Upper lobe of left lung (tissue), 6 donors: ENCODE data around the gene LCN12. TPM values are rescaled to one million over a fixed set of nuclear protein-coding genes. Genes with fewer than 3 reads are reported as not detected.
A peak's percentile ranks its signal among the peaks of the same experiment; 100 is the strongest.
"Not testable (repeated sequence)": the region's sequence is repeated elsewhere in the genome, so short reads cannot be mapped to it uniquely, and the experiment has no call there.

ENCODE experiments used
- ATAC-seq, 2 donors: fragments of 200-7000 bp; cut with Tn5 transposase; one replicate each; pipeline ENCODE4 v1.9.1; 2022; ENCODE audit warnings: mild to moderate bottlenecking in 2 of 2, moderate library complexity in 2 of 2; ENCODE audit not compliant: low FRiP score in 2 of 2
- DNase-seq, 2 donors: peaks; one replicate each; pipeline ENCODE4 v3.0.0-alpha.2; 2019 to 2020
- H3K27ac ChIP-seq, 4 donors: fragments of 200-600 bp; sonication (generic); one replicate each; pipeline ENCODE4 v1.5.1; 2016 to 2019
- H3K27me3 ChIP-seq, 4 donors: fragments of 200-600 bp; sonication (generic); one replicate each; pipeline ENCODE4 v1.5.1; 2017 to 2019
- H3K36me3 ChIP-seq, 4 donors: fragments of 200-600 bp; sonication (generic); one replicate each; pipeline ENCODE4 v1.5.1; 2016 to 2019
- H3K4me1 ChIP-seq, 4 donors: fragments of 200-600 bp; sonication (generic); one replicate each; pipeline ENCODE4 v1.5.1; 2018 to 2019
- H3K4me3 ChIP-seq, 4 donors: fragments of 200-600 bp; sonication (generic); one replicate each; pipeline ENCODE4 v1.5.1; 2017 to 2019; ENCODE audit warnings: mild to moderate bottlenecking in 2 of 4, moderate library complexity in 1 of 4
- H3K9me3 ChIP-seq, 4 donors: fragments of 200-600 bp; sonication (generic); one replicate each; pipeline ENCODE4 v1.5.1; 2018 to 2019
- EP300 ChIP-seq, 4 donors: sonication (generic); formaldehyde crosslinking; IDR thresholded peaks; one replicate each; pipeline ENCODE4 v1.5.1; 2017; ENCODE audit warnings: antibody characterized with exemption in 4 of 4, control low read depth in 2 of 4
- POLR2A ChIP-seq, 4 donors: fragments of 450-650 bp; IDR thresholded peaks; one replicate each; pipeline ENCODE4 v1.5.1; 2016 to 2017; ENCODE audit warnings: antibody characterized with exemption in 4 of 4, mild to moderate bottlenecking in 2 of 4
- POLR2AphosphoS5 ChIP-seq, 2 donors: sonication (generic); formaldehyde crosslinking; IDR thresholded peaks; one replicate each; pipeline ENCODE4 v1.5.1; 2017; ENCODE audit warnings: antibody characterized with exemption in 2 of 2
- WGBS, 2 donors: methylation state at CpG; one replicate each; pipeline ENCODE4 v1.1.5; 2017 to 2018; 5-methylcytosine and 5-hydroxymethylcytosine counted together
- total RNA-seq, 6 donors: library from RNA; depleted of rRNA in 4 of 6; stranded (reverse); fragments of >200 nt in 4 of 6; gene quantifications; one replicate each; pipeline versions ENCODE4 v1.1.0 to v1.2.1, GENCODE V29; 2016 to 2021
- TF ChIP-seq, protein P1 (sequence below), 6 experiments: fragments of 450-650 bp in 4 of 6; fragments of 200-600 bp in 2 of 6; sonication (generic) in 2 of 6; IDR thresholded peaks; one replicate each; pipeline ENCODE4 v1.5.1; 2016 to 2019; ENCODE audit warnings: antibody characterized with exemption in 6 of 6
- donor health status: DM: no; HTN: no; CAD: no; lungs with moderate emphysema.
- donor health status: DM: no; HTN: yes; CAD: no; lungs with severe emphysema.

LCN12 gene
- total RNA-seq, 6 donors from 2014 or later, result 0.89 to 5.2 (median 2.3) TPM; not detected in 1

DNA sequence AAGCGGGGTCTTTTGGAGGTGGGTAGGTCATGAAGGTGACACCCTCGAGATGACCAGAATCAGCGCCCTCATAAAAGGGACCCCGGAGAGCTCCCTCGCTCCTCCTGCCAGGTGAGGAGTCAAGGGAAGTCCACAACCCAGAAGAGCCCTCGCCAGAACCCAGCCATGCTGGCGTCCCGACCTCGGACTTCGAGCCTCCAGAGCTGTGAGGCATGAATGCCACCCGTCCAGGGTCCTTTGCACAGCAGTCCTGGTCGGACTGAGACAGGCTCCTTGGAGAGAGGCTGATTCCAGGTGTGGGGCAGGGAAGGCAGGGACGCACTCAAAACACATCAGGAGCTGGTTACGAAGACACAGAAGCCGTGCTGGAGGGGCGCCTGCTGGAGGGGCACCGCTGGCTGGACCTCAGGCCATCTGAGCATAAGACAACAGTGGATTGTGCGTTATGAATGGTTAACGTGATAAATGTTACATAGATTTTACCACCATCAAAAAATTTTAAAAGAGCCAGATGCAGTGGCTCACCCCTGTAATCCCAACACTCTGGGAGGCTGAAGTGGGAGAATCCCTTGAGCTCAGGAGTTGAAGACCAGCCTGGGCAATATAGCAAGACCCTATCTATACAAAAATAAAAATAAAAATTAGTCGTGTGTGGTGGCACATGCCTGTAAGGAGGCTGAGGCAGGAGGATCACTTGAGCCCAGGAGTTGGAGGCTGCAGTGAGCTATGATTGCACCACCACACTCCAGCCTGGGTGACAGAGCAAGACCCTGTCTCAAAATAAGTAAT is 50.0 kb downstream of the LCN12 start:
- Histone ChIP-seq H3K9me3 (no peaks in the 10 kb centered on the region), H3K27ac (no peak overlapping the region), H3K4me1 (peaks cover 22 to 41% (median 32%) of the 10 kb centered on the region in 4 donors), H3K27me3 (no peaks in the 10 kb centered on the region), H3K4me3 (no peak overlapping the region), H3K36me3 (no peaks in the 10 kb centered on the region)
- ATAC-seq, result no peak
- TF ChIP-seq POLR2AphosphoS5 (IDR thresholded peaks at IDR 0.05) (no peak), EP300 (IDR thresholded peaks at IDR 0.05) (no peak), POLR2A (IDR thresholded peaks at IDR 0.05) (no peak)
- TF ChIP-seq, protein P1, sequence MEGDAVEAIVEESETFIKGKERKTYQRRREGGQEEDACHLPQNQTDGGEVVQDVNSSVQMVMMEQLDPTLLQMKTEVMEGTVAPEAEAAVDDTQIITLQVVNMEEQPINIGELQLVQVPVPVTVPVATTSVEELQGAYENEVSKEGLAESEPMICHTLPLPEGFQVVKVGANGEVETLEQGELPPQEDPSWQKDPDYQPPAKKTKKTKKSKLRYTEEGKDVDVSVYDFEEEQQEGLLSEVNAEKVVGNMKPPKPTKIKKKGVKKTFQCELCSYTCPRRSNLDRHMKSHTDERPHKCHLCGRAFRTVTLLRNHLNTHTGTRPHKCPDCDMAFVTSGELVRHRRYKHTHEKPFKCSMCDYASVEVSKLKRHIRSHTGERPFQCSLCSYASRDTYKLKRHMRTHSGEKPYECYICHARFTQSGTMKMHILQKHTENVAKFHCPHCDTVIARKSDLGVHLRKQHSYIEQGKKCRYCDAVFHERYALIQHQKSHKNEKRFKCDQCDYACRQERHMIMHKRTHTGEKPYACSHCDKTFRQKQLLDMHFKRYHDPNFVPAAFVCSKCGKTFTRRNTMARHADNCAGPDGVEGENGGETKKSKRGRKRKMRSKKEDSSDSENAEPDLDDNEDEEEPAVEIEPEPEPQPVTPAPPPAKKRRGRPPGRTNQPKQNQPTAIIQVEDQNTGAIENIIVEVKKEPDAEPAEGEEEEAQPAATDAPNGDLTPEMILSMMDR (IDR thresholded peaks at IDR 0.05), result no peak
- 87 to 89% methylated on average over 18 to 20 of the region's 20 CpGs for WGBS, 2 donors
- no peak for DNase-seq

DNA sequence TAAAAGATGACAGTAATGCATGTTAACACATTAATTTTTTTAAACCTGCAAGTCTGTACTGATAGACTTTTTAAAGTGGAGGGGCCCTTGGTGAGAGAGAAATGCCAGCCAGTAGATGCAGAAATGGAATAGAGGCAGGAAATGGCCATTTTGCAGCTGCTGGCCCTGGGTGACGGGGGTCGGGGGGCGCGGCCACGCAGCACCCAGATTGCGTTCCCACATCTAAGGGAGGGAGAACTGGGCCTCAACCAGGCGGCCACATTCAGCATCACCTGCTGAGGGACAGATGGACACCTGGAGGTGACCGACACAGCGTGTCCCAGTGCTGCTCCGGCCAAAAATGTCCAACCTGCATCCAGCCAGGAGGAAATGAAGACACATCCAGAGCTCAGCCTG is 50.6 kb downstream of the LCN12 start:
- ATAC-seq (no peak), DNase-seq (peak in 1 of 2 donors; percentile 72)
- Histone ChIP-seq H3K9me3 (no peaks in the 10 kb centered on the region), H3K4me1 (peaks cover 16 to 41% (median 32%) of the 10 kb centered on the region in 4 donors), H3K27ac (no peak overlapping the region), H3K4me3 (no peak overlapping the region), H3K27me3 (no peaks in the 10 kb centered on the region), H3K36me3 (no peaks in the 10 kb centered on the region)
- WGBS, 2 donors, result 80 to 89% methylated on average over 6 to 10 of the region's 10 CpGs
- no peak for TF ChIP-seq EP300 (IDR thresholded peaks at IDR 0.05)
- TF ChIP-seq, protein P1 (IDR thresholded peaks at IDR 0.05), result no peak
- TF ChIP-seq POLR2AphosphoS5 (IDR thresholded peaks at IDR 0.05), result no peak
- TF ChIP-seq POLR2A (IDR thresholded peaks at IDR 0.05), result no peak

GRCh38 chr9:137004285-137004684 is 52.2 kb downstream of the LCN12 start:
- DNase-seq, result peak in 1 of 2 donors; percentile 69
- H3K27me3 ChIP-seq, H3K4me3 ChIP-seq, H3K27ac ChIP-seq, H3K9me3 ChIP-seq, ATAC-seq: not testable (repeated sequence)
- Histone ChIP-seq H3K4me1 (peaks cover 12 to 27% (median 25%) of the 10 kb centered on the region in 4 donors), H3K36me3 (peaks cover 0 to 10% (median 2%) of the 10 kb centered on the region in 4 donors)
- TF ChIP-seq, protein P1 (IDR thresholded peaks at IDR 0.05), result peak; percentile 39 to 66 (median 54)
- whole genome bisulfite sequencing, 2 donors, result 37 to 44% methylated on average over 15 to 17 of the region's 17 CpGs

Other genes starting within 250 kb of the LCN12 start
- gene DIPK1B, start 239.7 kb upstream of the LCN12 start, total RNA-seq, result 10 to 100 TPM in 5 of 6 donors, 1 to 10 TPM in 1; 9.7 to 24.1 (median 17.0) TPM
- 10 to 100 TPM in 1 of 6 donors, 1 to 10 TPM in 4, under 1 TPM in 1; 0.39 to 17.8 (median 2.2) TPM for gene LCN10, start 209.3 kb upstream of the LCN12 start, total RNA-seq
- gene LCN6, start 203.7 kb upstream of the LCN12 start, total RNA-seq, result 10 to 100 TPM in 1 of 6 donors, 1 to 10 TPM in 3, not detected in 2; 2.7 to 35.1 (median 5.5) TPM
- gene LCN8, start 194.0 kb upstream of the LCN12 start, total RNA-seq, result not detected
- gene LCN15, start 187.8 kb upstream of the LCN12 start, total RNA-seq, result under 1 TPM in 1 of 6 donors, not detected in 5; 0.23 TPM
- gene TMEM141, start 160.9 kb upstream of the LCN12 start, total RNA-seq, result 100 to 1,000 TPM in 2 of 6 donors, 10 to 100 TPM in 4; 55.5 to 134 (median 80.5) TPM
- 100 to 1,000 TPM in 1 of 6 donors, 10 to 100 TPM in 1, 1 to 10 TPM in 4; 1.9 to 130 (median 6.6) TPM for gene CCDC183, start 155.9 kb upstream of the LCN12 start, total RNA-seq
- gene RABL6, start 144.3 kb upstream of the LCN12 start, total RNA-seq, result 100 to 1,000 TPM in 2 of 6 donors, 10 to 100 TPM in 4; 47.2 to 128 (median 78.9) TPM
- 1 to 10 TPM; 1.4 to 7.3 (median 3.0) TPM for gene AJM1, start 109.8 kb upstream of the LCN12 start, total RNA-seq
- 100 to 1,000 TPM in 1 of 6 donors, 10 to 100 TPM in 5; 51.3 to 135 (median 64.1) TPM for gene PHPT1, start 102.9 kb upstream of the LCN12 start, total RNA-seq
- gene MAMDC4, start 99.9 kb upstream of the LCN12 start, total RNA-seq, result 10 to 100 TPM in 3 of 6 donors, 1 to 10 TPM in 3; 2.1 to 18.9 (median 11.0) TPM
- 100 to 1,000 TPM; 137 to 312 (median 282) TPM for gene EDF1, start 86.0 kb upstream of the LCN12 start, total RNA-seq
- 10 to 100 TPM; 10.6 to 20.8 (median 13.4) TPM for gene TRAF2, start 65.8 kb upstream of the LCN12 start, total RNA-seq
- 100 to 1,000 TPM in 5 of 6 donors, 10 to 100 TPM in 1; 93.3 to 191 (median 153) TPM for gene FBXW5, start 7.5 kb upstream of the LCN12 start, total RNA-seq
- 1 to 10 TPM in 3 of 6 donors, not detected in 3; 1.8 to 4.4 (median 2.1) TPM for gene C8G, start 7.0 kb upstream of the LCN12 start, total RNA-seq
- 100 to 1,000 TPM in 5 of 6 donors, 10 to 100 TPM in 1; 31.7 to 395 (median 246) TPM for gene PTGDS, start 25.2 kb downstream of the LCN12 start, total RNA-seq
- gene LCNL1, start 30.7 kb downstream of the LCN12 start, total RNA-seq, result 1 to 10 TPM in 4 of 6 donors, under 1 TPM in 1, not detected in 1; 0.61 to 6.3 (median 1.8) TPM
- gene PAXX, start 40.1 kb downstream of the LCN12 start, total RNA-seq, result 100 to 1,000 TPM in 1 of 6 donors, 10 to 100 TPM in 5; 41.8 to 150 (median 52.8) TPM
- gene CLIC3, start 44.3 kb downstream of the LCN12 start, total RNA-seq, result 100 to 1,000 TPM in 2 of 6 donors, 10 to 100 TPM in 4; 41.9 to 132 (median 85.2) TPM
- gene ABCA2, start 76.0 kb downstream of the LCN12 start, total RNA-seq, result 10 to 100 TPM; 14.7 to 49.2 (median 29.6) TPM
- 1 to 10 TPM in 4 of 6 donors, under 1 TPM in 1, not detected in 1; 0.94 to 2.3 (median 2.0) TPM for gene FUT7, start 79.8 kb downstream of the LCN12 start, total RNA-seq
- gene NPDC1, start 93.9 kb downstream of the LCN12 start, total RNA-seq, result 100 to 1,000 TPM in 2 of 6 donors, 10 to 100 TPM in 4; 26.7 to 199 (median 73.2) TPM
- under 1 TPM in 4 of 6 donors, not detected in 2; 0.34 to 0.98 (median 0.55) TPM for gene ENTPD2, start 101.8 kb downstream of the LCN12 start, total RNA-seq
- gene SAPCD2, start 118.3 kb downstream of the LCN12 start, total RNA-seq, result 1 to 10 TPM in 4 of 6 donors, under 1 TPM in 2; 0.69 to 6.8 (median 1.4) TPM
- gene UAP1L1, start 125.2 kb downstream of the LCN12 start, total RNA-seq, result 10 to 100 TPM; 10.5 to 69.1 (median 34.0) TPM
- 10 to 100 TPM; 38.0 to 97.4 (median 54.1) TPM for gene MAN1B1, start 134.7 kb downstream of the LCN12 start, total RNA-seq
- gene DPP7, start 162.5 kb downstream of the LCN12 start, total RNA-seq, result 100 to 1,000 TPM; 108 to 394 (median 229) TPM
- 1 to 10 TPM in 1 of 6 donors, under 1 TPM in 2, not detected in 3; 0.17 to 2.1 (median 0.49) TPM for gene GRIN1, start 186.9 kb downstream of the LCN12 start, total RNA-seq
- 1 to 10 TPM in 3 of 6 donors, under 1 TPM in 1, not detected in 2; 0.46 to 6.3 (median 1.7) TPM for gene LRRC26, start 217.8 kb downstream of the LCN12 start, total RNA-seq
- gene TMEM210, start 219.8 kb downstream of the LCN12 start, total RNA-seq, result not detected
- 100 to 1,000 TPM in 1 of 6 donors, 10 to 100 TPM in 5; 31.9 to 174 (median 67.3) TPM for gene ANAPC2, start 236.3 kb downstream of the LCN12 start, total RNA-seq
- 100 to 1,000 TPM in 1 of 6 donors, 10 to 100 TPM in 5; 39.8 to 110 (median 73.0) TPM for gene SSNA1, start 236.4 kb downstream of the LCN12 start, total RNA-seq
- gene TPRN, start 248.5 kb downstream of the LCN12 start, total RNA-seq, result 10 to 100 TPM; 18.9 to 33.1 (median 27.1) TPM